Activated CD8-positive, alpha-beta T cell treated with anti-CD3 and anti-CD28 coated beads, Interleukin-2, amount 10 ng/mL, durations not matched to agents 7 days and 5 days (primary cell): Measurements from ENCODE around the gene MT1E. TPM values are rescaled to one million over a fixed set of nuclear protein-coding genes. Genes with fewer than 3 reads are reported as not detected.

Experiments
- ATAC-seq: fragments of 150-1000 bp; cut with Tn5 transposase; one replicate; pipeline ENCODE4 v1.10.0; 2021; ENCODE audit warnings: moderate library complexity
- CTCF ChIA-PET: fragments of 350-600 bp; sonication (Branson Sonifier 250); formaldehyde crosslinking; loops from one replicate; lab custom pipeline; 2021; ENCODE audit warnings: antibody characterized with exemption; lab: Charles Lee
- POLR2A ChIA-PET: fragments of 350-600 bp; sonication (Branson Sonifier 250); formaldehyde crosslinking; loops from one replicate; lab custom pipeline; 2021; ENCODE audit warnings: antibody characterized with exemption; lab: Charles Lee
- DNase-seq: peaks from one replicate; pipeline ENCODE4 v3.0.0-alpha.2; 2020
- H3K27ac Mint-ChIP-seq: one replicate; pipeline ENCODE4 v1.8.0; 2021; ENCODE audit warnings: mild to moderate bottlenecking, mixed read lengths
- H3K27me3 Mint-ChIP-seq: one replicate; pipeline ENCODE4 v1.8.0; 2021; ENCODE audit warnings: low read depth, mixed read lengths
- H3K36me3 Mint-ChIP-seq: one replicate; pipeline ENCODE4 v1.8.0; 2021; ENCODE audit warnings: low read depth, mixed read lengths
- H3K4me1 Mint-ChIP-seq: one replicate; pipeline ENCODE4 v1.8.0; 2021; ENCODE audit warnings: low read depth, mixed read lengths
- H3K4me3 Mint-ChIP-seq: one replicate; pipeline ENCODE4 v1.8.0; 2021; ENCODE audit warnings: mild to moderate bottlenecking, mixed read lengths
- H3K9me3 Mint-ChIP-seq: one replicate; pipeline ENCODE4 v1.8.0; 2022; ENCODE audit warnings: mixed read lengths; ENCODE audit not compliant: insufficient read depth
- total RNA-seq, 2 experiments: library from RNA; stranded (reverse); gene quantifications; one replicate each; pipeline ENCODE4 v1.2.3, GENCODE V29; 2021

MT1E gene
- total RNA-seq, 2 experiments from 2014 or later = 65.0 to 74.8 TPM

DNA sequence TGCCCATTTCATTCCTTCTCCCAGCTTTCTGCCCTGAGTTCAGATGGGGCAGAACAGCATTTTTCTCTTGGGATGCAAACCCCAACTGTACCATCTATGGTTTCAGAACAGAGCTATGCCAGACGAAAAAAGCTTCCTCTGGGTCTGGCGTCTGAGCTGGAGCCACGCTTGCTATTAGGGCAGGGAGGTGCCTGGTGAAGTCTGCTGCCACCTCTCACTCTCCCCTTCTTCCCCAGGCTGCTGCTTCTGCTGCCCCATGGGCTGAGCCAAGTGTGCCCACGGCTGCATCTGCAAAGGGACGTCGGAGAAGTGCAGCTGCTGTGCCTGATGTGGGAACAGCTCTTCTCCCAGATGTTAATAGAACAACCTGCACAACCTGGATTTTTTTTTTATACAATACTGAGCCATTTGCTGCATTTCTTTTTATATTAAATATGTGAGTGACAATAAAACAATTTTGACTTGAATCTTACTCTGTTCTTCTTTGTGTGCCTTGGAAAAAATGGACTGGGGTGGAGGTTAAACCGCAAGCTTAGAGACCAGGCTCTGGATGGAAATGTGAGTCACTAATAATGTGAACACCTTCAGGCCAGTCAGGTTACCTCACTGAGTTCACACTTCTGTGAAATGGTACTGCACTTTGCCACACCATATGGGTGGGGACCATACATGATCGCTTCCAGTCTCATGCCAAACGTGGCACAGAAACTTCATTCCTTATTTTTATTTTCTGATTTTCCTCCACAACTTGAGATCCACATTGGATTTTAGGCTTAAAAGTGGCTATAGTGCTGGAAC lies 11.2 kb downstream of the MT1E start:
- H3K9me3 Mint-ChIP-seq = no peaks in the 10 kb centered on the region
- peaks cover 89% of the 10 kb centered on the region for H3K27me3 Mint-ChIP-seq
- ATAC-seq (no peak), DNase-seq (no peak)
- no peak overlapping the region for H3K27ac Mint-ChIP-seq
- ChIA-PET CTCF (interaction anchor here (0.7 kb wide), 1 partner anchor 11 kb away, joined by 3 read pairs; the partner anchor contains the start of gene MT1E), POLR2A (interaction anchor here (1.0 kb wide), 1 partner anchor 46 kb away, joined by 3 read pairs; no protein-coding TSS in a partner anchor)
- H3K4me3 Mint-ChIP-seq = no peak overlapping the region
- H3K36me3 Mint-ChIP-seq = no peaks in the 10 kb centered on the region
- peaks cover 35% of the 10 kb centered on the region for H3K4me1 Mint-ChIP-seq

DNA sequence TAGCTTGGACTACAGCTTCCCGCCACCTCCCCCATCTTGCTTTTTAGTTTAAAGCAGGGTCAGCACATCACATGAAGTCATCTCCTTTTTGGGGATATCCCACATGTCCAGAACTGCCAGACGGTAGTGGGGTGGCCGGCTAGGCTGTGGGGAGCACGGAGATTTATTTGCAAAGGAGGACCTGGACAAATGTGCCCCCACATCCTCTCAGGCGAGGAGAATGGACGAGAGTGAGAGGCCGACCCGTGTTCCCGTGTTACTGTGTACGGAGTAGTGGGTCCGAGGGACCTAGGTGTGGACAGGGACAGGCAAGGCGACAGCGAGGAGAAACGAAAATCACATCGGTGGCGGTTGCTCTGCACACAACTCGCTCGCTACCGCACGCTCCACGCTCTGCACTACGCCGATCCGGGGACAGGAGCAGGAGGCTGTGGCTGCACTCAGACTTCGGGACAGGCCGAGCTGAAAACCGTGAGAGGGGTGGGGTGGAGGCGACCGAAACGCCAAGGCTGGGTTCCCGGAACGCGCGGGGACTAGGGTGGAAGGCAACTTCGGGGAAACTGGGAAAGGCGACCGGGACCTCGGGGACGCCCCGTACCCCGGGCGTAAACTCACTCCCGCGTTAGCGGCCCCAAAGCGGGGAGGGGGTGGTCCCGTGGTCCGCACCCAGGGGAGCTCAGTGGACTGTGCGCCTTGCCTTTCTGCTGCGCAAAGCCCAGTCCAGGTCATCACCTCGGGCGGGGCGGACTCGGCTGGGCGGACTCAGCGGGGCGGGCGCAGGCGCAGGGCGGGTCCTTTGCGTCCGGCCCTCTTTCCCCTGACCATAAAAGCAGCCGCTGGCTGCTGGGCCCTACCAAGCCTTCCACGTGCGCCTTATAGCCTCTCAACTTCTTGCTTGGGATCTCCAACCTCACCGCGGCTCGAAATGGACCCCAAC lies 12.5 kb downstream of the MT1E start, which contains the start of gene MT1A:
Gene MT1A, plus strand, starts transcription at position 853 of the 937 bp plus-strand sequence. Its CDS starts 73 bp downstream, at position 926.
- H3K27ac Mint-ChIP-seq = no peak within 1 kb of the TSS
- ChIA-PET CTCF (interaction anchor here (0.9 kb wide), 1 partner anchor 64 kb away, joined by 3 read pairs; no protein-coding TSS in a partner anchor), POLR2A (no interaction called here)
- peaks cover 88% of the 10 kb centered on the region for H3K27me3 Mint-ChIP-seq
- H3K36me3 Mint-ChIP-seq = no peaks in the 10 kb centered on the region
- H3K4me3 Mint-ChIP-seq = peak within 1 kb of the TSS; percentile 62
- peaks cover 38% of the 10 kb centered on the region for H3K4me1 Mint-ChIP-seq
- no peaks in the 10 kb centered on the region for H3K9me3 Mint-ChIP-seq
- no peak for DNase-seq
- peak; percentile 54 for ATAC-seq

DNA sequence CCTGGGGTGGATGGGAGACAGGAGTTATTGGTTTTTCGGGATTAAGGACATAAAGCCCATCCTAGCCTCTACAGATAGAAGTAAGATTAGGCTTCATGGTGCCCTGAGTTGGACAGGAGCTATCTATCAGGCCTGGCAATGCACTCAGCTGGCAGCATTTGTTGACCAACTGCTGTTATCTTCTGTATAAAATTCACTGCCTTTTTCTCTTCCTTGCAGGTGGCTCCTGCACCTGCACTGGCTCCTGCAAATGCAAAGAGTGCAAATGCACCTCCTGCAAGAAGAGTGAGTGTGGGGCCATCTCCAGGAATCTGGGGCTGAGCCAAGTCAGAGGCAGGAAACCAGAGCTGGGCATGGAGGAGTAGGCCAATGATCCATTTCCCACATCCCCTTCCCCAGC lies 13.5 kb downstream of the MT1E start:
- no peak overlapping the region for H3K27ac Mint-ChIP-seq
- ChIA-PET POLR2A (interaction anchor here (1.0 kb wide), 1 partner anchor 11 kb away, joined by 3 read pairs; no protein-coding TSS in a partner anchor), CTCF (no interaction called here)
- peaks cover 81% of the 10 kb centered on the region for H3K27me3 Mint-ChIP-seq
- H3K4me1 Mint-ChIP-seq = peaks cover 47% of the 10 kb centered on the region
- no peak for DNase-seq
- H3K9me3 Mint-ChIP-seq = no peaks in the 10 kb centered on the region
- H3K36me3 Mint-ChIP-seq = no peaks in the 10 kb centered on the region
- ATAC-seq = no peak
- no peak overlapping the region for H3K4me3 Mint-ChIP-seq

DNA sequence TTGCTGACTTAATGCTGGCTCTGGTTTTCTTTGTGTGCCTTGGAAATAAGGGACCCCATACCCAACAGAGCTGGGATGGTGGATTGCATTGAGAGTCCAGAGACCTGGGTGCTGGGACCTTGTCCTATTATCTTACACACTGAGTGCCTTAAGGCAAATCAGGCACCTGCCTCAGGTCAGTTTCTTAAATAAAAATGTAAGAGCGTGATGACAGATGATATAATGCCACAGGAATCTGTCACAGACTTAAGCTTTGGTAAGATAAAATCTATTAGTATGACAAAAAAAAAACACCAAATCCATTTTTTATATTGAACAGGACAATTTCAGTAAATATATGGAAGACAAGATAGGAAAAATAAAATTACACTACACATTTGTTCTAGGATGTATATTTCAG lies 14.5 kb downstream of the MT1E start:
- Mint-ChIP-seq H3K4me1 (peaks cover 47% of the 10 kb centered on the region), H3K9me3 (no peaks in the 10 kb centered on the region), H3K27ac (no peak overlapping the region), H3K4me3 (no peak overlapping the region), H3K27me3 (peaks cover 73% of the 10 kb centered on the region), H3K36me3 (no peaks in the 10 kb centered on the region)
- no peak for DNase-seq
- ATAC-seq = no peak
- CTCF ChIA-PET = interaction anchor here (0.9 kb wide), 1 partner anchor 61 kb away, joined by 4 read pairs; no protein-coding TSS in a partner anchor
- POLR2A ChIA-PET = interaction anchor here (1.0 to 1.9 kb wide), 2 partner anchors 12 to 15 kb away, joined by 3 to 7 read pairs; partner anchors contain the start of gene MT1E

DNA sequence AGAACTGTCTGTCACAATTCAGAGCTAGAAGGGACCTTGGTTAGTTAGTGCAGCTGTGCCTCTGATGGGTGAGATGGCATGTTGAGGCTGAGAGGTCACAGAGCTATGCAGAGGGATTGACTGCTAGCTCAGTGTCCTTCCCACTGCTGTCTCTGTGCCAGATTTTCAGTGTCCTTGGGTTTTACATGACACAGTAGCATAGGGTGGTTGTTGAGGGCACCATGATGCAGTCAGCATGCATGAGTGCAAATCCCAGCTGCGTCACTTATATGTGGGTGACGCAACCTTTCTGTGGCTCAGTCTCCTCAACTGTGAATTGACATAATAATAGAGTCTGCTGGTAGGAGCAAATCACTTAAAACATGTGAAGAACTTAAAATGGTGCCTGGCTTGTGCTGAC lies 15.6 kb downstream of the MT1E start:
- peaks cover 72% of the 10 kb centered on the region for H3K27me3 Mint-ChIP-seq
- CTCF ChIA-PET = interaction anchor here (0.6 to 3.6 kb wide), 5 partner anchors 11 to 64 kb away, joined by 3 to 19 read pairs (median 4); partner anchors contain the start of gene MT1X
- H3K4me1 Mint-ChIP-seq = peaks cover 39% of the 10 kb centered on the region
- no peaks in the 10 kb centered on the region for H3K36me3 Mint-ChIP-seq
- POLR2A ChIA-PET = interaction anchor here (1.9 kb wide), 1 partner anchor 16 kb away, joined by 7 read pairs; the partner anchor contains the start of gene MT1E
- no peak overlapping the region for H3K4me3 Mint-ChIP-seq
- ATAC-seq = no peak
- H3K27ac Mint-ChIP-seq = no peak overlapping the region
- no peaks in the 10 kb centered on the region for H3K9me3 Mint-ChIP-seq
- no peak for DNase-seq

DNA sequence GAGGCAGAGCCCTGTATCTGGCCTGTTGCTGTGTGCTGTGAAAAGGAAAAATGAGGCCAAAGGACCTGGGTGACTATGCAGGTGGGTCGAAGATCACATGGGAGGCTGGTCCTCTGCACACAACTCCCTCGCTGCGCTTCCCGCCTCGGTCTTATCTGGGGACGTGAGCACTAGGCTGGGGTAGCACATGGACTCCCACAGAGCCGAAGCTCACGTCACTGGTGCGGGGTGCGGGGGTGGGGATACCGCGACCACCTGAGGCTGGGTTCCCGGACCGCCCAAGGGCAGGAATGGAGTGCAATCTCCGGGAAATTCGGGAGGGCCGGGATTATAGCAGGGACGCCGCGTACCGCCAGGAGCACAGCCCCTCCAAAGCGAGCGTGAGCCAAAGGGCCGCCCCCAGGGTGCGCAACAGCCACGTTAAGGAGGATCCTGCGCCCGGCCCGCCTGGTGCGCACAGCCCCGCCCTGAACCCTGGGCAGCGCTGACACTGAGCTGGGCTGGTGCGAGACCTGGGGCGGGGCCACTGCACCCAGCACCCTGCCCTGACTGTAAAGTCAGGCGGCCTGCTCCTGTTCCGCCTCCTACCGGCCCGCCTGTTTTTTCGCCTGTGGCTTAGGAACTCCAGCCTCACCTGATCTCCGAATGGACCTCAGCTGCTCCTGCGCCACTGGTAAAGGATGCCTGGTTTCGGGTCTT lies 17.6 kb downstream of the MT1E start:
- DNase-seq = peak; percentile 87
- H3K27ac Mint-ChIP-seq = no peak overlapping the region
- POLR2A ChIA-PET = interaction anchor here (1.2 to 1.8 kb wide), 5 partner anchors 13 to 40 kb away, joined by 3 to 12 read pairs (median 4); partner anchors contain the start of genes MT1E, MT1F, MT1X and MT2A

DNA sequence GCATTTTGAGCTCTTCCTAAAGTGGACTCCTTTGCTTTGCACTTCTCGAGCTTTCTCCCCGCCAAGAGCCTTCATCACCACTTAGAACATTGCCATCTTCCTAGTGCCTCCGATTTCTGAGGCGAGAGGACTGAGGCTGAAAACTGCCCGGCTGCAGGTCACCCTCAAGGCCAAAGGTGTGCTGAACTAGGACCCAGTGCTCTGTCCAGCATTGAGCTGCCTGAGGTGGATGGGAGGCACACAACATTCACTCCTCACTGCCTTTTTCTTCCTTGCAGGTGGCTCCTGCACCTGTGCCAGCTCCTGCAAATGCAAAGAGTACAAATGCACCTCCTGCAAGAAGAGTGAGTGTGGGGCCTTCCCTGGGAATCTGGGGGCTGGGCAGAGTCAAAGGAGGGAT lies 18.3 kb downstream of the MT1E start:
- H3K27ac Mint-ChIP-seq = no peak overlapping the region
- ATAC-seq = no peak
- peak overlapping the region; percentile 66 for H3K4me3 Mint-ChIP-seq

More for the DNA sequence above, 17.6 kb downstream of the MT1E start:
- Mint-ChIP-seq H3K9me3 (no peaks in the 10 kb centered on the region), H3K4me3 (peak overlapping the region; percentile 66), H3K4me1 (peaks cover 28% of the 10 kb centered on the region), H3K36me3 (no peaks in the 10 kb centered on the region), H3K27me3 (peaks cover 69% of the 10 kb centered on the region)
- peak; percentile 100 for ATAC-seq
- CTCF ChIA-PET = interaction anchor here (0.8 to 5.4 kb wide), 27 partner anchors 9 to 129 kb away, joined by 3 to 34 read pairs (median 4); partner anchors contain the start of genes MT1B and MT2A

DNA sequence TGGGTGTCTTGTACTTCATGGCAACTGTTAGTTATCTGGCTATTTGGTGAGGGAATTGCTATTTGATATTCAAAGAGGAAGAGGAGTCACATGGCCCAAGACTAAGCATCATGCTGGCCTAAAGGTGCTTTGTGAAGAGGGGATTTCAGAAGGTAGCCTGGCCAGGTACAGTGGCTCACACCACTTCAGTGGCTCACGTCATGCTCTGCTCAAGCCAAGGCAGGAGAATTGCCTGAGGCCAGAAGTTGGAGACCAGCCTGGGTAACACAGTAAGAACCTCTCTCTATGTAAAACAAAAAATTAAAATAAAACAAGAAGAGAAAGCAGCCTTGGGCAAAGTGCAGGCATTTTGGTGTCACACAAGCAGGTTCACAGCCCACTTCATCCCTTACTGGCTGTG lies 19.7 kb downstream of the MT1E start:
- H3K9me3 Mint-ChIP-seq = no peaks in the 10 kb centered on the region
- peaks cover 25% of the 10 kb centered on the region for H3K4me1 Mint-ChIP-seq
- H3K4me3 Mint-ChIP-seq = no peak overlapping the region
- H3K36me3 Mint-ChIP-seq = no peaks in the 10 kb centered on the region
- DNase-seq (no peak), ATAC-seq (no peak)
- CTCF ChIA-PET = interaction anchor here (1.4 to 5.4 kb wide), 2 partner anchors 28 to 56 kb away, joined by 6 to 34 read pairs; no protein-coding TSS in a partner anchor
- H3K27ac Mint-ChIP-seq = no peak overlapping the region
- POLR2A ChIA-PET = no interaction called here
- H3K27me3 Mint-ChIP-seq = peaks cover 62% of the 10 kb centered on the region

More for the DNA sequence above, 18.3 kb downstream of the MT1E start:
- H3K4me1 Mint-ChIP-seq = peaks cover 25% of the 10 kb centered on the region
- no peaks in the 10 kb centered on the region for H3K36me3 Mint-ChIP-seq
- DNase-seq = no peak
- ChIA-PET POLR2A (interaction anchor here (1.2 to 1.8 kb wide), 5 partner anchors 13 to 39 kb away, joined by 3 to 12 read pairs (median 4); partner anchors contain the start of genes MT1E, MT1F, MT1X and MT2A), CTCF (interaction anchor here (0.8 to 5.4 kb wide), 26 partner anchors 9 to 130 kb away, joined by 3 to 34 read pairs (median 4); partner anchors contain the start of genes MT1B and MT2A)
- no peaks in the 10 kb centered on the region for H3K9me3 Mint-ChIP-seq
- peaks cover 71% of the 10 kb centered on the region for H3K27me3 Mint-ChIP-seq

DNA sequence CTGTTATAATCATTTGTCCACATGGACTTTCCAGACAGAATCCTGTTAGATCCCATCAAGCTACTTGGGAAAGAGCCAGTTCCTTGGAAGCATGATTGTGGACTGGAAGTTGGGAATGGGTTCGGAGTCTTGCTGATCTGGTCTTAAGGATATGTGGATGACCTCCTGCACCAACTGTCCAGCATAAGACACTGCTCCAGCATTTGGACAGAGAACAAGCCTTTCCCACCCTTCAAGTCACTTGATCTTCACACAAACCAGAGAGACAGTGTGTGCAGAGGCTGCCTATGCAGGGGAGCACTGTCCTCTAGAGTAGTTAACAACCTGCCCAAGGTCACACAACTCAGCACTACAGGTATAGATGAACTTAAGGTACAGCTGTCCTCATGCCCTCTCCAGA lies 20.3 kb downstream of the MT1E start:
- POLR2A ChIA-PET = no interaction called here
- H3K36me3 Mint-ChIP-seq = no peaks in the 10 kb centered on the region
- H3K27me3 Mint-ChIP-seq = peaks cover 58% of the 10 kb centered on the region
- CTCF ChIA-PET = interaction anchor here (1.0 to 5.4 kb wide), 3 partner anchors 27 to 56 kb away, joined by 3 to 34 read pairs (median 6); no protein-coding TSS in a partner anchor
- peaks cover 25% of the 10 kb centered on the region for H3K4me1 Mint-ChIP-seq
- ATAC-seq (no peak), DNase-seq (no peak)
- H3K4me3 Mint-ChIP-seq = no peak overlapping the region
- no peak overlapping the region for H3K27ac Mint-ChIP-seq
- no peaks in the 10 kb centered on the region for H3K9me3 Mint-ChIP-seq

DNA sequence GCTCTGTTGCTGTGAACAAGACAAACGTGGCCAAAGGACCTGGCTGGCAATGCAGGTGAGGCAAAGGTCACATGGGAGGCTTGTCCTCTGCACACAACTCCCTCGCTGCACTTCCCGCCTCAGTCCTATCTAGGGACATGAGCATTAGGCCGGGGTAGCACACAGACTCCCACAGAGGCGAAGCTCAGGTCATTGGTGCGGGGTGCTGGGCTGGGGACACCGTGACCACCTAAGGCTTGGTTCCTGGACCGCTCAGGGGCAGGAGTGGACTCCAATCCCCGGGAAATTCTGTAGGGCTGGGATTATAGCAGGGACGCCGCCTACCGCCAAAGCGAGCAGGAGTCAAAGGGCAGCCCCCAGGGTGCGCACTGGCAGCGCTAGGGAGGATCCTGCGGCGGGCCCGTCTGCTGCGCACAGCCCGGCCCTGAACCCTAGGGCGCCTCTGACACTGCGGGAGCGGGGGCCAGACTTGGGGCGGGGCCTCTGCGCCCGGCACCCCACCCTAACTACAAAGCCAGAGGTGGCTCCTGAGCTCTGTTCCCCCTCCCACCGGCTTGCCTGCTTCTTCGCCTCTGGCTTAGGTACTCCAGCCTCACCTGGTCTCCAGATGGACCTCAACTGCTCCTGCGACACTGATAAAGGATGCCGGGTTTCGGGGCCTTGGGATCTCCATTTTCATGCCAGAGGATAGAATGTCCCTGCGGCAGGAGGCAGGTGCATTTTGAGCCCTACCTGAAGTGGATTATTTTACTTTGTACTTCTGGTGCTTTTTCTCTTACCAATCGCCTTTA lies 22.3 kb downstream of the MT1E start:
- H3K27ac Mint-ChIP-seq = no peak overlapping the region
- DNase-seq = no peak
- ChIA-PET POLR2A (no interaction called here), CTCF (interaction anchor here (1.3 to 5.4 kb wide), 2 partner anchors 8 to 54 kb away, joined by 3 to 34 read pairs; no protein-coding TSS in a partner anchor)
- H3K27me3 Mint-ChIP-seq = peaks cover 58% of the 10 kb centered on the region
- ATAC-seq = no peak
- no peaks in the 10 kb centered on the region for H3K9me3 Mint-ChIP-seq
- H3K36me3 Mint-ChIP-seq = no peaks in the 10 kb centered on the region
- H3K4me1 Mint-ChIP-seq = peaks cover 16% of the 10 kb centered on the region
- H3K4me3 Mint-ChIP-seq = no peak overlapping the region
